ENCODE results near the gene CTRL.

DNA sequence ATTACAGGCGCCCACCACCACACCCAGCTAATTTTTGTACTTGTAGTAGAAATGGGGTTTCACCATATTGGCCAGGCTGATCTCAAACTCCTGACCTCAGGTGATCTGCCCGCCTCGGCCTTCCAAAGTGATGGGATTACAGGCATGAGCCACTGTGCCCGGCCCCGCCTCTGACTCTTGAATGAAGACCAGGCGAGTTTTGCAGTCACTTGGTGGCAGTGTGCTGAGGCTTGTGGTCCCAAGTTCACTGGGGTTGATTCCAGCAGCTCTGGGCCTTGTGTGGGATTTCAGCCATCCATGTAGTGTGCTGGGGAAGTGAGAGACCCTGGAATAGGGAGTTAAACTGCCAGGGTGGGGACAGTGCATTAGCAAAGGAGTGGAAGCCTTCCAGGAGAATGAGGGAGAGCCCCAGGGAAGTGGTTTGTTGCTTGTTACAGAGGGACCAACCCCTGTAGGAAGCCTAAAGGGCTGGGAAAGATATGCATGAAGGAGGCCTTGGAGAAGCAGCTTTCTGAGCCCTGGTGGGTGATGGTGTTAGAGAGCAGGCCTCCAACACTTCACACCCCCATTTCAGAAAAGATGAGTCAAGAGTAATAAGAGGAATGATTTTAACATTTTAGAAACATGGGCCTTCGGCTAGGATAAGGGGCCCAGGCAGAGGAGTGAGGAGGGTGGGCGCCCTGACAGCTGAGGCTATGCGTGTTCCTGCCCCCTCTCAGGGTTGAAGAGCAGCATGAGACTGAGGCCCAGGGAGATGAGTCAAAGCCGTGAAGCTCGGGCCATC, 24.1 kb downstream of the CTRL start:
- no peak for TF ChIP-seq POLR2A (IDR thresholded peaks at IDR 0.05; ENCODE audit: low read depth, low read length)
- no peak for TF ChIP-seq POLR2AphosphoS5 (IDR thresholded peaks at IDR 0.05; ENCODE audit: low read depth, low read length)
